ENCODE measurements around the gene ADARB2.
"Not testable (repeated sequence)": the region's sequence is repeated elsewhere in the genome, so short reads cannot be mapped to it uniquely, and the experiment has no call there.

ADARB2 gene

DNA sequence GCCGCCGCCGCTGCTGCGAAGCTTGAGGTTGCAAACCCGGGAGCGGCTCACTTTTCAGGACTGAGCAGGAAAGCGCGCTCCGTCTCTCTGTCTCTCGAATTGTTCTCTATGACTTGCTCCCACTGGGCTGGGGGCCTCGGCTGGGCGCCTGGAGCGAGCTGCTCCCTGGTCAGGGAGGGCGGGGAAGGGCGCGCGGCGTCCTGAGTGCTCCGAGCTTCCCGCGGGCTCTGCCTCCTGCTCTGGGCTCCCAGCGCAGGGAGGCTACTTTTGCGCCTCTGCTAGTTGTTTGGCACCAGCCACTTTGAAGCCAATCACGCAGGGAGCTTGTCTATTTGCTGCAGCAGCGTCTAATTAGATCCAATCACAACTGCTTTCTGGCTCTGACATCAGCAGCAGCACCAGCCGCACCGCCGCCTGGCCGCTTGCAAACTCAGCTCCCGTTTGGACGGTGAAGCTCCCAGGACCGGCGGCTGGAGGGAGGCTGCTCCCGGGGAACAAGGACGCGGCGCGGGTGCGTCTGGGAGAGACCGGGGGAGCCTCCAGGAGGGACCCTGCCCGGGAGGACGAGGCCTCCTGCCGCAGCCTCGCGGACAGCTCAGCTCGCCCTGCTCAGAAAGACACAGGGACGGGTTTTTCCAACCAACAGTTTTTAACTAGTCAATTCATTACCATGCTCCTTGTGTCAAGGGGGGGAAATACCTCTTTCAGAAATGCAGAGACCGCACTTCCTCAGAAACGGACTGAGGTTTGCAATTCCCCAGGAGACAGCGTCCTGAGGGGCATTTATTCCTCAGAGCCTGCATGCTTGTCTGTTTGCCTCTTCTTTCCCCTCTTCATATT lies at the start of gene ADARB2:
ADARB2 (minus strand) TSS at position 304 of the 840 bp plus-strand sequence.
- DNase-seq: peak; percentile 38

DNA sequence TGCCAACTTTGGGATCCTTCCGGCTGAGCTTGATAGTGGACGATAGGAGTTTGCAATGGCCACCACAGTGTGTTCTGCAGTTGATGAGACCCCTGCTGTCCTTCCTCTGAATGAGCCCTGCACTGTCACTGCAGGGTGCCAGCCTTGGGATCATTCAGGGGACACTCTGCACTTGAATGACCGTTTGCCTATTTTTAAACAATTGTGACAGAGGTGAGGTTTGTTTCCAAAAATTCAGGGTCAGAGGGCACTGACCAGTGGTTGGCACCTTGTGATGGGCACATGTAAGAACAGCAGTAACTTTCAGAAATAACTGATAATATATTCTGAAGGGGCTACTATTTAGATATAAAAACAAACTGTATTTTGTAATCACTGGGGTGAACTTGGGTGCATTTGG lies 48.5 kb upstream of the ADARB2 start:
- DNase-seq: no peak

DNA sequence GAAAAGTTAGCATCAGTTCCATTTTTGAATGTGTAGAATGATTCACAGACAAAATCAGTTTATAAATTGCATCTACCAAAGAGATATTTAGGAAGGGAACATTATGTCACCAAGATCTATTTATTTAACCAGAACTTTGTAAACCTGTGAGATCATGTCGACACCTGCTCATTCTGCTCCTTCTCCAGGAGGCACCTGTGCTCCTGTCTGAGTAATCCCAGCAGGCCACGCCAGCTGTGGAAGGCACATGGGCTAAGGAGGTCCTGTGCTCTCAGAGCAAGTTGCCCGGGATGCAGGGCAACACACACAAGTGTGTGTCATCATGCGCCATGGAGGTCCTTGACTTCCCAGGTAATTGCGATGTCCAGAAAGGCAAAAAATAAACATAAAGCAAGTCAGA lies 45.5 kb upstream of the ADARB2 start:
- DNase-seq: no peak

DNA sequence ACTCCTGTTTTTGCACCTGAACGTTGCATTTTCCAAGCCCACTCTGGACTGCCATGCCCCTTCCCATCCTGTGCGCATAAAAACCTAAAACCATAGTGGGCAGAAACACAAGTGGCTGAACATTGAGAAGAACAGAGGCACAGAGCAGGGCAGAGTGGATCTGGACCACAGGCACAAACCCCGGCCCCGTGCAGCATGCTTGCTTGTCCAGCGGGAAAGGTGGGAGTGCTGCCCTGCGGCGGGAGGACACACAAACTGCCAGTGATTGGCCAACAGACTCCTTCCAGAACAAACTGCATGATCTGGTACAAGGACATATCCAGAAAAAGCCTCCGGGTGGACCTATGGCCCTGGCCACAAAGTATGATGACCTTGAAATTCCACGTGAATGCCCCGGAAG lies 42.5 kb upstream of the ADARB2 start:
- DNase-seq: no peak

DNA sequence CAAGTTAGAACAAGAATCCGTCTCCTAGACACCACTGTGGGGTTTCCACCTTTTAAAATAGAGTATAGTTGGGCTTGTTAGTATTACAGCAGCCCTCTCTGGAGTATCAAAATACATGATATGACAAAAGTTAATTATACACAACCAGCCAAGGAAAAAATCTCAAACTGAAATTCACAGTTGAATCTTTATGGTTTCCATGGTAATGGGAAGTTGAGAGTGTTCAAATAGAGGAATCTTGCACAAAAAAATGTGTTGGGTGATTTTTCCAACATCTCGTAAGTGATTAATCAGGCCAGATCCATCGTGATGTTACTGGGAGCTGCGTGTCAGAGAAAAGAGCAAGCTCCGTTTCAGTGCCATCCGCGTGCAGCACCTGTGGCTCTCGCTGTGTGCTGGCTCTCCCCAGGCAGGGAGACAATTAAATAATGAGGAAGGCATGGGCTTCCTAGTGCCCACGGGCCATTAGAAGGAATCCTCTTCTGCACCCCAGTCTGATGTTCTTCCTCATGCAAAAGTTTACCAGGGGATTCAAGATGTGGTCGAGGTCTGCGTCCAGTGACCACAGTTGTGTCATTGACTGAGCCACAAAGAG lies 41.1 kb upstream of the ADARB2 start:
- no peak for DNase-seq

DNA sequence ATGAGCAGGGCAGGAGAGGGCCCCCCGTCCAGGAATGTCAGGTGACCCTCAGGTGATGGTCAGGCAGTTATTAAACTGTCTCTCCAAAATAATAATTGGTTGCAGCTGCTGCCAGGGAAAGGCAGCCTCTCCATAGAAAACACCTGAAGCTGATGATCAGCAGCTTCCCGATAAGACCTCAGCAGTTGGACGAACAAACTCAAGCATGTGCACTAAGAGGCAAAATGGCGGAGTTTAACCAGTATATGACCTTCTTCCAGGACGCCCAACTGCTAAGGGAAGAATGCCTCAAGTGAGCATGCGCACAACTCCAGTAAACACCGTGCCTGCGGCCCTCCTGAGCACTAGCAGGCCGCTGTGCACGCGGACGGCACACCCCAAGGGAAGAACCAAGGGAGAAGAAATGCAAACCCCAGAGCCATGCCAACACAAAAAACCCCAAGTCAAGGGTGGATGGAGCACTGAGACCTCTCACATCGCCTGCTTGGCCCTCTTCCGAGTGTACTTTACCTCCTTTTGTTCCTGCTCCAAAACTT lies 38.9 kb upstream of the ADARB2 start:
- DNase-seq: peak; percentile 11

DNA sequence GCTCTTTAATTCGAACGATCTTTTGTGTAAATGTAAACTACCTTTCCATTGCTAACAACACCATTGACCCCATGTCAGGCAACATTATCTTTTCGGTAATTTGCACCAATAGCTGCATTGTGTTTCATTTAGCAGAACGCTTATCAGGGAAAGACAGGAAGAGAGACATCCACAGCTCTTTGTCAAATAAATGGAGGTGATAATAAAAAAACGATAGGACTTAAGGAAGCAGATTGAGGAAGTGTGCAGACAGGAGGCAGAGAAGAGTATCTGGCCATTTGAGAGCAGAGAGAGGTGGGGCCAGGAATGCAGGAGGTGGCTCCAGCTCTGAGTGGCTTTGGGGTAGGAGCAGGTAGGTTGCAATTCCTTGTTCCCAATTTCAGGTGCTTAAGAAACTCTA lies 37.5 kb upstream of the ADARB2 start:
- DNase-seq: no peak

DNA sequence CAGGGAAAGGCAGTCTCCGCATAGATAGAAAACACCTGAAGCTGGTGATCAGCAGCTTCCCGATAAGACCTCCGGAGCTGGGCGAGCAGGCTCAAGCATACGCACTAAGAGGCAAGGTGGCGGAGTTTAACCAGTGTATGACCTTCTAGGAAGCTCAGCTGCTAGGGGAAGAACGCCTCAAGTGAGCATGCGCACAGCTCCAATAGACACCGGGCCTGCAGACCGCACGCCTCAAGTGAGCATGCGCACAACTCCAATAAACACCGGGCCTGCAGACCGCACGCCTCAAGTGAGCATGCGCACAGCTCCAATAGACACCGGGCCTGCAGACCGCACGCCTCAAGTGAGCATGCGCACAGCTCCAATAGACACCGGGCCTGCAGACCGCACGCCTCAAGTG lies 35.9 kb upstream of the ADARB2 start:
- DNase-seq: not testable (repeated sequence)

DNA sequence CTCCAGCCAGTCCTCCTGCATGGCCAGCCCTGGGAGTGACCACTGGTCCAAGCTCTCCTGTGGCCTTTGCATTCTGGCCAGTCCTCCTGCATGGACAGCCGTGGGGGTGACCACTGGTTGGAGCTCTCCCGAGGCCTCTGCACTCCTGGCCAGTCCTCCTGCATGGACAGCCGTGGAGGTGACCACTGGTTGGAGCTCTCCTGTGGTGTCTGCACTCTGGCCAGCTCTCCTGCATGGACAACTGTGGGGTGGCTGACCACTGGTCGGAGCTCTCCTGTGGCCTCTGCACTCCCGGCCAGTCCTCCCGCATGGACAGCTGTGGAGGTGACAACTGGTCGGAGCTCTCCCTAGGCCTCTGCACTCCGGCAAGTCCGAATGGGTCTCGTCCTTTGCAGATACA lies 28.7 kb upstream of the ADARB2 start:
- DNase-seq: no peak

DNA sequence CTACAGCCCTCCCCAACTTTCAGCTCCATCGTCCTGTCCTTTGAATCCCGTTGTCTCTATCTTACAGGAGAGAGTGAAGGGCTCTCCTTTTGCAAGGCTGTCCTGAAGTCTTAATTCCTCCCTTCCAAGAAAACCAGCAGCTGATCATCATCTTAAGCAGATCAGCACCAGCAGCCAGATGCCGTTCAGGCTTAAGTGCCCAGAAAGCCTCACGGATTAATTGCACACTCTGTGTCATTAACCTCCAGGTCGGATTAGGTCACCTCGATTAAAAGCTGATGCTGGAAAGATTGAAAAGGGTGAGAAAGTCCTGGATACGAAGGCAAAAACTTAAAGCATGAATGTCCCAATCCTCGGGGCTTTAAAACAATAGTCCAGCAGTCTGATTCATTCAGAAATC lies 24.8 kb upstream of the ADARB2 start:
- DNase-seq: no peak

DNA sequence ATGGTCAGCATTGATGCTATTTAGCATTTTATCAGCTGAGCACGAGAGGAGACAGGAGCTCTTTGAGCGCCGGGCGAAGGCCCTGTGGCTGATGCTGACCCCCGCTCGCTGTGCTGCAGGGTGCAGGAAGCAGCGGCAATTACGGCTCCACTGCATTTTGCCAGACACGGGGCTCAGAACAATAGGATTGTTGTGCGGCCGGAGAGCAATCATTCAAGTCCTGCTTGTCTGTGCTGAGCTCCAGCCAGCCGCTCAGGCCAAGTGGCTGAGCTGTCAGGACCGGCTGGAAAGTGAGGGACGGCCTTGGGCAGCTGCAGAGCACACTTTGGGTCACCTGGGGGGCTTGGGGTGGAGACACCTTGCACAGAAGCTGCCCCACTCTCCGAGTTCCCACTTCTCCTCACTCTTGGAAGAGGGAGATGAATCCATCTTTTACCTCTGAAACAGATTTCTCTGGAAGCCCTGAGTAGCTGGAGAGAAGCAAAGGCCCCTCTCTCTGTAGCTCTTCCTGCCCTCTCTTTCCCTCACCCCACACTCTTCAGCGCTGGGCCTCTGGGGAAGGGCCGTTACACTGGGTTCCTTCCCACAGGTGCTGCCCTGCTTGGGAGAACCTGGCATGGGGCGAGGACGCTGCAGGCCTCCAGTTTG lies 17.3 kb upstream of the ADARB2 start:
- DNase-seq: peak; percentile 20

DNA sequence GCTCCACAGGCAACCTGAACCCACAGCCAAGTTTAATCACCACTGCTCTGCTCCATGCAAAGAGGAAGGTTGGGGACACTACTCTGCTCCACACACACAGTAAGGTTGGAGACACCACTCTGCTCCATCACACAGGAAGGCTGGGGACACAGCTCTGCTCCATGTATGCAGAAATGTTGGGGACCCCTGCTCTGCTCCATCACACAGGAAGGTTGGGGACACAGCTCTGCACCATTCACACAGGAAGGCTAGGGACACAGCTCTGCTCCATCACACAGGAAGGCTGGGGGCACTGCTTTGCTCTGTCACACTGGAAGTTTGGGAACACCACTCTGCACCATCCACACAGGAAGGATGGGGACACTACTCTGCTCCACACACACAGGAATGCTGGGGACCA lies 14.8 kb upstream of the ADARB2 start:
- no peak for DNase-seq

DNA sequence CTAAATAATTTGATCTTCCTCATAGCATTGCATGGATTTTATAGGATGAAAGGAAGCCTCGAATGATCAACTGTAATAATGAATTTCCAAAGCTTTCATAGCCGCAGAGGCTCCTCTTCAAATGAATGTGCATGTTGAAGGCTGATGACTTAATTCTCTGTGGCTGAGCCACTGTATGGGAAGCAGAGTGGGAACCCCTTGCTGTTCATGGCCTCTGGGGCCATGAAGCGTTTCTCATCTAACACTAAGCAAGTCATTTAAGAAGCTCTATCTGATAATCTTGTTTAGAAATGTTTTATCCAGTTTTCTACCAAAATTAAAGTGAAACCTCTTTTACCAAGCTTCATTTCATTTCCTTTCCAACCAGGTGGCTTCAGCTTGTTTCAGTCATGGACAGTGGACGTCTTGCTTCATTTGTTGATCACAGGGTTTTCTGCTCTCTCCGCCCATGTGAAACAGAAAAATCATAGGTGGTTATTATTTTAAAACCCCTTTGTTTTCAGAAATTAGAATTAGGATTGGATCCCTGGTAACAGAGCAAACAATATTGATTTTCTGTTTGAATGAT lies 10.3 kb upstream of the ADARB2 start:
- DNase-seq: no peak

DNA sequence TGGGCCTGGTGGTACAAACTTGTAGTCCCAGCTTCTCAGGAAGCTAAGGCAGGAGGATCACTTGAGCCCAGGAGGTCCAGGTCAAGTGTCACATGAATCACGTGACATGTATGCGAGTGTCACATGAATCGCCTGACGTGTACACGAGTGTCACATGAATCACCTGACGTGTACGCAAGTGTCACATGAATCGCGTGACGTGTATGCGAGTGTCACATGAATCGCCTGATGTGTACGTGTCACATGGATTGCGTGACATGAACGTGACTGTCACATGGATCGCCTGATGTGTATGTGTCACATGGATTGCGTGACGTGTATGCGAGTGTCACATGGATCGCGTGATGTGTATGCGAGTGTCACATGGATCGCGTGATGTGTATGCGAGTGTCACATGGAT lies 9.5 kb upstream of the ADARB2 start:
- DNase-seq: no peak

DNA sequence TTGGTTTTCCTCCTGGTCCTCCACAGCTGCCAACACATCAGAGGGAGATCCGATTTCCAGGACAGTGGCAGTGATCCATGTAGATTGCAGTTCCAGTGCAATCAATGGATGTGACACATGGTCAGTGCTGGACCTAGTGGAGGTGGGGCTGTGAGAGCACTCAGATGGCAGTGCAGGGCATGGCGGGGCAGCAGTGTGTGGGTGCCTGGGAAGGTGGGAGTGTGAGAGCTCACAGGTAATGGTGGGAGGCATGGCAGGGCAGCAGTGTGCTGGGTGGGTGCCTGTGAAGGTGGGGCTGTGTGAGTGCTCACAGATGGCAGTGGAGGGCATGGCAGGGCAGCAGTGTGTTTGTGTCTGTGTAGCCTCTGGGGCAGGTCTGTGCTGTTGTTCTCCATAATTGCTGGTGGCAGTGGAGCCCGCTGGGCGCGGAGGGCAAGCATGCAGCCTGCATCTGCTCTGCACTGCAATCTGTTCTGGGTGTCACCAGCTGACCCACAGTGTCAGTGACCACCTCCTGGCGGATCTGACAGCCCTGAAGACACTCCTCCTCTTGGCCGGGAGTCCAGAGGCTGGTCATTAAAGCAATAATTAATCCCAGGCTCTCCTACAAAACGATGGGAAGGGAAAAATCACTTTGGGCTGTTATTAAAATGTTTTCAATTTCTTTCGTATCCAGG lies 8.6 kb upstream of the ADARB2 start:
- no peak for DNase-seq

DNA sequence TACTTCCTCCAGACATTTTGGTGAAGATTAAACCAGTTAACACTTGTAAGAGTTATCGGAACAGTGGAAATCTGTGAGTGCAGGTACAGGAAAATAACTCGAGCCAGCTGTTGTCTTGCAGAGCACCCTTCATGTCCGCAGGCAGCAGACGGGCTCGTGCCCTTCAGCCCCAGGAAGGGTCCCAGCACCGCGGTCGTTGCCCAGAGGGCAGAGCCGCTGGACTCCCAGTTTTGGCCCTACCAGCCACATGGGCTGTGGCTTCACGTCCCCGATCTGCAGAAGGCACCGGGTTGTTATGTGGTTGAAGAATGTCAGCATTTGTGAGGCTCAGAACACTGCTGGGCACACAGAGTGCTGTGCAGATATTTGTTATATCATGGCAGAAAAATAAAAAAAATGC lies 7.2 kb upstream of the ADARB2 start:
- DNase-seq: no peak

DNA sequence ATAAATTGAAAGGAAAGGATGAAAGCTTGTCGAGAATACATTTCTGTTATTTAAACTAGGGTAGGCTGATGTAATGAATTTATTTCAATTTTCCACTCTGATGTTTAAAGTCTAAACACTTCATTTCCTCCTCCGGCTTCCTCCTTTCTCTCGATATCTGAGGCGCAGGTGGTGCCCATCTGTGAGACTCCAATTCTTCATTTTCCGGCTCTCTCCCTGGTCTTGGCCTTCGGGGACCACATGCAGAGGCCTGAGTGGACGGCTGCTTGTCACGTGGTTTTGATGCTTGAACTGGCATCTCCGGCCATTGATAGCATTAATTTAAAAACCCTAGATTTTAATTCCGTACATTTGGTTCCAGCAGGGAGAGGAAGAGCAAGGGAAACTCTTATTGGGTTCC lies 5.8 kb upstream of the ADARB2 start:
- no peak for DNase-seq

DNA sequence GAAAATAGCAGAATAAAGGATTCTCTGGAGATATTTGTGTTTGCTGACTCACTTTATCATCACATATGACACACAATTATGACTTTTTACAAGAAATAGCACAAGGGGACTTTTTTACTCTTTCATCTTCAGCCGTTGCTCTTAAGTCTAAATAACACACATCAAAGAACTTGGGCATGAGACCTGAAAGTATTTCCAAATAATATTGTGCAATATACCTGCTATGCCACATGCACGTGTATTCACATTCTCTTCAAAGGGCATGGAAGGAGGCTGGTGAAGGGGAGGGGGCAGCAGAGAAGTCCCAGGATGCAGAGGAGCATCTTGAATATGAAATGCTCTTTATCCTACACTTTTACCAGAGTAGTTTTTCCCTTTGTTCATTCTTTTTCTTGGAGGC lies 4.1 kb upstream of the ADARB2 start:
- DNase-seq: no peak

DNA sequence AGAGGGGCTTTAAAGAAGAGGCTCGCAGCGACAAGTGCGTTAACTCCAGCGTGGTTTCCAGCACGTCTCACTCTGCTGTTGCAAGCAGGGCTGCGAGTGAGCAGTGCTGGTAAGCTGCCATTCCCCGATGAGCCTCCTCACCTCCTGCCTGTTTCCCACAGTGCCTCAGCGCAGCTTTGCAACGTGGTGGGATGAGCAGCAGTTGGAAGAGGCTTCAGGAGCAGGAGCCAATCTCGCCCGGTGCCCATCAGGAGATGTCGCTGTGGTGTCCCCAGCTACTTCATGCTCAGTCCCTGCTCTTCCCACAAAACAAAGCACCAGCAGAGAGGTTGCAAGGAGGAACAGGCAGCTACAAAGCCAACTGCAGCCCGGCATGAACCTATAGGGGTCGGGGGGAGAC lies 2.4 kb upstream of the ADARB2 start:
- DNase-seq: peak; percentile 6

DNA sequence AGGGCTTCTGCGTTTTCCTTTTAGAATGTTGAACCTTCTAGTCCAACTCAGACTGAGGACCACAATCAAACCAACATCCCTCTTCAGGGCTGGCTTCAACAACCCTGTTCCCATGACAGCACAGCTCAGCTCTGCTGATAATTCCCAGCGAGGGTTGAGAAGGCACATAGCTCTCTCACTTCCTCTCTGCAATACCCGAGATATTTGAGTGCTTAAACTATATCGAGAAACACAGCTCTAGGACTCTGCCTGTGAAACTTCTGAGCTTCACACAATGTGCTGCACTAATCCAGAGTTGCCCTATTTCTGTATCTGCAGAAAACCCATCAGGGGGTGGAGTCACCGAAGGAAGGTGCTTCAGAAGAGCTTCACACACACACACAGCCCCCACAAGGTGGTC lies 1.6 kb upstream of the ADARB2 start:
- no peak for DNase-seq

DNA sequence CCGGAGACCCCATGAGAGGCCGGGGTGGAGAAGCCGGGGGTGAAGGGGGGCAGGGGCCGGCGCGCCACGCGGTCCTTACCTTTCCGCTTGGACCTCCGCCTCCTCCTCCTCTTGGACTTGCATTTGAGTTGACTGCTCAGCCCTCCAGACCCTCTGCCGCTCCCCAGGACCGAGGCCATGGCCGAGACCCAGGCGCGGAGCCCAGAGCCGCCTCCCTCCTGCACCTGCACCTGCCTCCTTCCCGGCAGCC lies 428 bp downstream of the ADARB2 start:
- no peak for DNase-seq

DNA sequence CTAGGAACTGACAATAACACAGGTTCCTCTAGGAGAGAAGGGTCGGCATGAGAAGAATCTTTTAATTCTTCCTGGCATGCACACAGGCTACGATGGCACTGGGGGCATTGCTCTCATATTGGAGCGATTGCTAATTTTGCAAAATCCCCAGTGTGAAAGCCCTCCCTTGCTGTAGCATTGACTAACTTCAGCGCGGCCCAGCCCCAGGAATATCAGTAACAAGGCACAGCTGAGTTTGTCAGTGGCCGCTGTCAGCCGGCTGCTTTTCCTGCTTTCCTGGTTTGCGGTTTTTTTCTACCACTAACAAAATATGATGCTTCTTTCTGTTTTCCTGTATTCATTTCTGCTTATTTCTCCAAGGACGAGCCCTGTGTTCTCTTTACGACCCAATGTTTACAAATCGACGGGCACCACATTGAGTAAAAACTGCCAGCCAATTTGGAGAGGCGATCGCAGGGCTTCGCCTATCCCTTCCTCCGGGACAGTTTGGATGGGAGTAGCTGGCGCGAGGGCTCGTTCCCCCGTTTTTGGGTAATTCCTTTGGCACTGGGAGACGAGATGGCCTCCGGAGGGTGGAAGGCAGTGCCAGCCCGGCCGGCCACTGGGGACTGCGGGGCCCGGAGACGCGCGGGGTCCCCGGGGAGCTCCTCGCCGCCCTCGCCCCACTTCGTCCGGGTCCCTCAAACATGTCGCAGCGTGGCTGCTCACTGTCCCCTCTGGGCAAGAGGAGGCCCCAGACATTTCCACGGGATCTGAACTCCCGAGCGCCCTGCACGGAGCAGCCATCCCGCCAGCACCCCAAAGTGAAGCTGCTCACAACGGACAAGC lies 967 bp downstream of the ADARB2 start:
- no peak for DNase-seq

DNA sequence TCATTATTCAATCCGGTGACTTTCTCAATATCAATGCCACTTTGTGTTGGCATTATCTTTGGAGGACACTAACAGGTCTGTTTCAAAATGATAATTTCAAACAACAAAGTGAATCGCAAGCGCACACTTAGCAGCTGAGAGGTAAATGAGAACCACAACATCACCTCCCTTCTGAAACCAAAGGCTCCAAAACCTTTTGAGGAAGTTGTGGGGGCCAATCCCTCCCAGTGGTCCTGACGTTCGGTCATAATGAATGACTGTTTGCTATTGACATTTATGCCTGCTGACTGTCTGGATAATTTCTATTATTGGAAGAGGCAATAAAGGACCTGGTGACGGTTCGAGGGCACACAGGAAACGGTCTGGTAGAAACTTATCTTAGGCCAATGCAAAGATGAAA lies 1.8 kb downstream of the ADARB2 start:
- no peak for DNase-seq

Measured in NCI-H146 (cell line).